Medulla oblongata (tissue), 1 donor: Measurements from ENCODE around the gene DNAH14.
"Not testable (repeated sequence)": the region's sequence is repeated elsewhere in the genome, so short reads cannot be mapped to it uniquely, and the experiment has no call there.

Experiments
- DNase-seq: peaks from one replicate; pipeline ENCODE4 v3.0.0-alpha.2; 2015; ENCODE audit errors: extremely low spot score

The DNAH14 gene

DNA sequence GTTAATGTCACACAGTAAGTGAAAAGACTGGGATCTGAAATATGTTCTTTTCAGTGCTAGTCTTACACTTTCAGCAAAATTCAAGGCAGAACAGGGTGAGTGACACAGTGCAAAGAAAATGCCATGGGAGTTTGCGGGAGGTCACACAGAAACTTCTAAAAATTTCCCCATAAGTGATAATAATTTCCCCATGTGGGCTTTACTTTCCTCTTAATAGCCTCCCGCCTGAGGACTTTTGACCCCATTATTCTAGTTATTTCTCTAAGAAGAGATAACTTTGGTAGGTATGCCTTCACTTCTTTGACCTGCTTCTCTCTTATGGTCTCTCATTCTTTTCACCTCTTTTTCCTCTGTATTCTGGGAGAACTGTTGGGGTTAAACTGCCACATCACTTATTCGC lies 8.1 kb upstream of the DNAH14 start:
- DNase-seq: no peak

DNA sequence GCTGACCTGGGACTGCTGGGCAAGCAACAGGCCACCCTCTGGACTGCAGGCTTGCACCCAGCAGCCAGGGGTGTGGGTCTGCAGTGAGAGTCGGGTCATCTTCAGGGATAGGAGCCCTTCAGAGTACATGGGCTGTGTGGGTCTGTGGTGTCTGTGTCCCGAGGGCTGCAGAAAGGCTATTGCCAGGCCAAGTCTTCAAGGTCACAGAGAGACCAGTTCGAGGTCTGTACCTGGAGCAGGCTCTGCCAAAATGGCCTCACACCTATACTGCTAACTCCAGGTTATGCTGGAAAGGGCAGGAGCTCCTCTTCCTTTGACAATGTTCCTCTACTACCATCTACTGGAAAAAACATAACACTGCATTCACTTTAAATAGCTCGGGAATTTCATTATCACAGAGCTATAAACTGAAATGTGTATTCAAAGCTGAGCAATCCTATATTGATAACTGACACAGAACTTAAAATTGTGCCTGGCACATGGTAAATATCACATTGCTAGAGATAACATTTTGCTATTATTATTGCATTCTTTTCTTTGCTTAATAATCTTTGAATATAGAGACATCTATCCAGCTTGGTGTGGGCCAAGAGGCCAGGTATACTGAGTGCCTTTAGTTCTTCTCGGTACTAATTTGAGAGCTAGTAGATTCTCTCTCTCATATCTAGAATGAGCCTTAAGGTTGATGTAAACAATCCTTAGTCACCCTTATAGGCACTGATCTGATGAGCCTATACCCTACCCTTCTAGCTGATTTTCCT lies 6.9 kb upstream of the DNAH14 start:
- peak; percentile 37 for DNase-seq

DNA sequence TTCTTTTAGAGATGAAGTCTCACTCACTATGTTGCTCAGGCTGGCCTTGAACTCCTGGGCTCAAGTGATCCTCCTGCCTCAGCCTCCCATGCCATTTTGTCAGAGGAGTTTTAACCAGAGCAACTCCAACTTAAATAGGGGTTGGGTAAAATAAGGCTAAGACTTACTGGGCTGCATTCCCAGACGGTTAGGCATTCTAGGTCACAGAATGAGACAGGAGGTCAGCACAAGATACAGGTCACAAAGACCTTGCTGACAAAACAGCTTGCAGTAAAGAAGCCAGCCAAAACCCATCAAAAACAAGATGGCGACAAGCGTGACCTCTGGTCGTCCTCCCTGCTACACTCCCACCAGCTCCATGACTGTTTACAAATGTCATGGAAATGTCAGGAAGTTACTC lies 5.7 kb upstream of the DNAH14 start:
- no peak for DNase-seq

DNA sequence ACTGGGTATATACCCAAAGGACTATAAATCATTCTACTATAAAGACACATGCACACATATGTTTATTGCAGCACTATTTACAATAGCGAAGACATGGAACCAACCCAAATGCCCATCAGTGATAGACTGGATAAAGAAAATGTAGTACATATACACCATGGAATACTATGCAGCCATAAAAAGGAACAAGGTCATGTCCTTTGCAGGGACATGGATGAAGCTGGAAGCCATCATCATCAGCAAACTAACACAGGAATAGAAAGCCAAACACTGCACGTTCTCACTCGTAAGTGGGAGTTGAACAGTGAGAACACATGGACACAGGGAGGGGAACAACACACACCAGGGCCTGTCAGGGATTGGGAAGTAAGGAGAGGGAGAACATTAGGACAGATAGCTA lies 1.8 kb upstream of the DNAH14 start:
- DNase-seq: not testable (repeated sequence)

DNA sequence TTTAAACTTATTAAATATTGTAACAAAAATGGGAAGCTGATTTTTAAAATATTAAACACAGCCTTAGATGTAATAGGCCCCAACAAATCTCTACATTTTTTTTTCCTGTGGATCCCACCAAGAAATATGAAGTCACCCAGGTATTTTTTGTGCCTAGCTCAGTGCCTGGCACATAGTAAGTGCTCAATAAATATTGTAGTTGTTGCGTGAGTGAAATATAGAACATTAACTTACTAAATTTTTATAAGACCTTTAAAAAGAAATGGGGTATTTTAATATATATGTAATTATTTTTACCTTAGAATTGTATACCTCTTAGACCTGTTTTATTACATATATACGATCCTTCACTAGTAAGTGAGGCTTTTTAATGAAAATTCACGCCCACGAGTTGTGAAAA lies 569 bp upstream of the DNAH14 start:
- no peak for DNase-seq

DNA sequence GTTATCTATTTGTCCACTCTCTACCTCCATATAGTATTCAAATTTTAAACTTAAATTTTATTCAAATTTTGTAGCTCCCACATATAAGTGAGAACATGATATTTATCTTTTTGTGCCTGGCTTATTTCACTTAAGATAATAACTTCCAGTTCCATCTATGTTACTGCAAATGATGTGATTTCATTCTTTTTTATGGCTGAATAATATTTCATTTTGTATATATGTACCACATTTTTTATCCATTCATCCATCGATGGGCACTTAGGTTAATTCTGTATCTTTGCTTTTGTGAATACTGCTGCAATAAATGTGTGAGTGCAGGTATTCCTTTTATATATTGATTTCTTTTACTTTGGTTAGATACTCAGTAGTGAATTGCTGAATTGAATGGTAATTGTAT lies 2.1 kb downstream of the DNAH14 start:
- no peak for DNase-seq

DNA sequence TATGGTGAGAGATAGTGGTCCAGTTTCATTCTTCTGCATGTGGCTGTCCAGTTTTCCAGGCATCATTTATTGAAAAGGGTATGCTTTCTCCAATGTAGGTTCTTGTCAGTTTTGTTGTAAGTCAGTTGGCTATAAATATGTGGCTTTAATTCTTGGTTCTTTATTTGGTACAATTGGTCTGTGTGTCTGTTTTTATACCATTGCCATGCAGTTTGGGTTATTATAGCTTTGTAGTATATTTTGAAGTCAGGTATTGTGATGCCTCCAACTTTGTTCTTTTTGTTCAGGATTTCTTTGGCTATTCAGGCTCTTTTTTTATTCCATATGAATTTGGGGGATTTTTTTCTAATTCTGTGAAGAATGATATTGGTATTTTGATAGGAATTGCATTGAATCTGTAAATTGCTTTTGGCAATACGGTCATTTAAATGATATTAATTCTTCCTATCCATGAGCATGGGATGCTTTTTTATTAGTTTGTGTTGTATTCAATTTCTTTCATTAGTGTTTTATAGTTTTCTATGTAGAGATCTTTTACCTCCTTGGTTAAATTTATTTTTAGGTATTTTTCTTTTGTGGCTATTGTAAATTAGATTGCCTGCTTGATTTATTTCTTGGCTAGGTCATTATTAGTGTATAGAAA lies 3.3 kb downstream of the DNAH14 start:
- DNase-seq: no peak

DNA sequence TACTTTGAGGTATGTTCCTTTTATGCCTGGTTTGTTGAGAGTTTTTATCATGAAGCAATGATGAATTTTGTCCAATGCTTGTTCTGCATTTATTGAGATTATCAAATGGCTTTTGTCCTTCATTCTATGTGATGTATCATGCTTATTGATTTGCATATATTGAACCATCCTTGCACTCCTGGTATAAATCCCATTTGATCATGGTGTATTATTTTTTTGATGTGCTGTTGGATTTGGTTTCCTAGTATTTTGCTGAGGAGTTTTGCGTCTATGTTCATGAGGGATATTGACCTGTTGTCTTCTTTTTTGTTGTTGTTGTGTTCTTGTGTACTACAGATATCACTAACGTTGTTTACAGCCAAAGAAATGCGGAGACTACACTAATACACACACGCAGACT lies 4.1 kb downstream of the DNAH14 start:
- no peak for DNase-seq

DNA sequence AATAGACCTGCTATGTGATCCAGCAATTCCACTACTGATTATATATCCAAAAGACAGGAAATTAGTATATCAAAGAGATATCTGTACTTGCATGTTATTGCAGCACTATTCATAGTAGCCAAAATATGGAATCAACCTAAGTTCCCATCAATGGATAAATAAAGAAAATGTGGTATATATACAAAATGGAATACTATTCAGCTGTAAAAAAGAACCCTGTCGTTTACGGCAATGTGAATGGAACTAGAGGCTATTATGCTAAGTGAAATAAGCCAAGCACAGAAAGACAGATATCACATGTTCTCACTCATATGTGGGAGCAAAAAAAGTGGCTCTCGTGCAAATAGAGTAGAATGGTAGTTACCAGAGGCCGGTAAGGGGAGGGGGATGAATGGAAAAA lies 9.2 kb downstream of the DNAH14 start:
- DNase-seq: no peak

DNA sequence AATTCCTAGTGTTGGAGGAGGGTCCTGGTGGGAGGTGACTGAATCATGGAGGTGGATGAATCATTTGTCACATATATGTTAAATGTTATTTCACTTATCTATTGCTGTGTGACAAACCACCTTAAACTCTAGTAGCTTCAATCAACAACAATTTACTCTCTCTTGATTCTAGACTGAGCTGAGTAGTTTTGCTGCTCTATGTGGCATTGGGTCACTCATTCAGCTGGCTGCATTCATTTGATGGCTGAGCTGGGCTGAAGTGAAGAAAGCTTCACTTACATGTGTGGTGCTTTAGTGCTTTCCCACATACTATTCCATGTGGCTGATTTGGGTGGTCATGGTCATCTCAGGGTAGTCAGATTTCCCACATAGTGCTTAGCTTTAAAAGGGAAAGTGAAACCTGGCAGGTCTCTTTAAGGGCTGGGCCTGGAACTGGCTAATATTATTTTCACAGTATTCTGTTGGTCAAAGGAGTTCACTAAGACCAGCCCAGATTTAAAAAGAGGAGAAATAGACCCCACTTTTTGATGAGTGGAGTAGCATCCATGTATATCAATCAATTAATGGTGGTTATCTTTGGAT lies 10.5 kb downstream of the DNAH14 start:
- no peak for DNase-seq

DNA sequence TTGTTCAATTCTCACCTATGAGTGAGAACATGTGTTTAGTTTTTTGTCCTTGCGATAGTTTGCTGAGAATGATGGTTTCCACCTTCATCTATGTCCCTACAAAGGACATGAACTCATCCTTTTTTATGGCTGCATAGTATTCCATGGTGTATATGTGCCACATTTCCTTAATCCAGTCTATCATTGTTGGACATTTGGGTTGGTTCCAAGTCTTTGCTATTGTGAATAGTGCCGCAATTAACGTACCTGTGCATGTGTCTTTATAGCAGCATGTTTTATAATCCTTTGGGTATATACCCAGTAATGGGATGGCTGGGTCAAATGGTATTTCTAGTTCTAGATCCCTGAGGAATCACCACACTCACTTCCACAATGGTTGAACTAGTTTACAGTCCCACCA lies 11.3 kb downstream of the DNAH14 start:
- DNase-seq: not testable (repeated sequence)

DNA sequence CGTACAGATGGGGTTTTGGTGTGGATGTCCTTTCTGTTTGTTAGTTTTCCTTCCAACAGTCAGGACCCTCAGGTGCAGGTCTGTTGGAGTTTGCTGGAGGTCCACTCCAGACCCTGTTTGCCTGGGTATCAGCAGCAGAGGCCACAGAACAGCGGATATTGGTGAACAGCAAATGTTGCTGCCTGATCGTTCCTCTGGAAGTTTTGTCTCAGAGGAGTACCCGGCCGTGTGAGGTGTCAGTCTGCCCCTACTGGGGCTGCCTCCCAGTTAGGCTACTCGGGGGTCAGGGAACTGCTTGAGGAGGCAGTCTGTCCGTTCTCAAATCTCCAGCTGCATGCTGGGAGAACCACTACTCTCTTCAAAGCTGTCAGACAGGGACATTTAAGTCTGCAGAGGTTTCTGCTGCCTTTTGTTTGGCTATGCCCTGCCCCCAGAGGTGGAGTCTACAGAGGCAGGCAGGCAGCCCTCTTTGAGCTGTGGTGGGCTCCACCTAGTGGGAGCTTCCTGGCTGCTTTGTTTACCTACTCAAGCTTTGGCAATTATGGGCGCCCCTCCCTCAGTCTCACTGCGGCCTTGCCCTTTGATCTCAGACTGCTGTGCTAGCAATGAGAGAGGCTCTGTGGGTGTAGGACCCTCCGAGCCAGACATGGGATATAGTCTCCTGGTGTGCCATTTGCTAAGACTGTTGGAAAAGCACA lies 16.3 kb downstream of the DNAH14 start:
- not testable (repeated sequence) for DNase-seq

DNA sequence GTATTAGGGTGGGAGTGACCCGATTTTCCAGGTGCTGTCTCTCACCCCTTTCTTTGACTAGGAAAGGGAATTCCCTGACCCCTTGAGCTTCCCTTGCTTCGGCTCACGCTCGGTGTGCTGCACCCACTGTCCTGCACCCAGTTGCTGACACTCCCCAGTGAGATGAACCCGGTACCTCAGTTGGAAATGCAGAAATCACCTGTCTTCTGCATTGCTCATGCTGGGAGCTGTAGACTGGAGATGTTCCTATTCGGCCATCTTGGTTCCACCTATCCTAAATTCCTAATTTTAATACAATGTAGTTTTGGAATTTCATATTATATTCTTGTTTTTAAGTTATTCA lies 16.8 kb downstream of the DNAH14 start:
- not testable (repeated sequence) for DNase-seq

DNA sequence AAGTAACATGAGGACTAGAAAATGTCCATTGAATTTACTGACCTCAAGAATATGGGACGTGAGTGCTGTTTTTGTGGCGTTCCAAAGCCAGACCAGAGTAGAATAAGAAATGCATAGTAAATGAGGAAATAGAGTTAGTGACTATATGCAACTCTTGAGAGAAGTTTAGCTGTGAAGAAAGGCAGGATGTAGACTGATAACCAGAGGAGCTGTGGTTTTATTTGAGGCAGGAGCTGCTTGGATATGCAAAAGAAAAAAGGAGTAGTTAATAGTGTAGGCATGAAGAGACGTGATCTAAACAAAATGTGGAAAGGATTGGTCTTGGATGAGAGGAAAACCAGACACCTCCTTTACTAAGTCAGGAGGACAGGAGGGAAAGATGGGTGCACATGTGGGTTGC lies 28.2 kb downstream of the DNAH14 start:
- no peak for DNase-seq

DNA sequence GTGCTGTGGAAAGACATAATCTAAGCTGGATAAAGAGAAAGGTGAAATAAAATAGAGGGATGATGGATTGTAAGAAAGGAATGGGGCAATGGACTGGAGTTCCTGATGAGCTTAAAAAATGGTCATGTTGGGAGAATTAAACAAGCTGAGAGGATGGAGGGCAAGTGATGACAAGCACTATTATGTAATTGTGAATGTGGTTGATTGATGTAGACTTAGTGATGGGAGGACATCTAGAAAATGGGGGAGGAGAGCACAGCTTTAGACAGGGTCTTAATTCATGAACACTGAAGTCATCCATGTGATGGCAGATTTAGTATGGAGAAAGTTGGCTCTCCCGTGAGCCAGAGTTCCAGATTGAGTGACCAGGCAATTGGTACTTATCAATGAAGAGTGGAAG lies 29.0 kb downstream of the DNAH14 start:
- DNase-seq: no peak

DNA sequence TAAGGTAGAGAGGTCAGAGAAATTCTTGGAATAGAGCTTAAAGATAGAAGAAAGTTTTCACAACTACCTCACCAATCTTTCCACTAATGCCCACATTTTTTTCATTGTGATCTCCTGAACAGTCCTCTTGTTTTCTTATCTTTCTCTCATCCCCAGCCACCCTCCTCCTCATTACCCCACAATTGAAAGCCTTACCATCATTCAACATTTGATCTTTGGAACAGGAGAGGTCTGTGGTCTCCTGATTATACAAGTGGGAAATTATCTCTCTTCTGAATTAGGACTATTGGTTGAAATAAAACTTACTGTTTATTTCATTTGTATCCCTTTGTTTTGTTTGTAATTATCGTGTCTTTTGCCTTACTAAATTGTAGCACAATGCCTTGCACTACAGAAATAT lies 29.6 kb downstream of the DNAH14 start:
- DNase-seq: no peak

DNA sequence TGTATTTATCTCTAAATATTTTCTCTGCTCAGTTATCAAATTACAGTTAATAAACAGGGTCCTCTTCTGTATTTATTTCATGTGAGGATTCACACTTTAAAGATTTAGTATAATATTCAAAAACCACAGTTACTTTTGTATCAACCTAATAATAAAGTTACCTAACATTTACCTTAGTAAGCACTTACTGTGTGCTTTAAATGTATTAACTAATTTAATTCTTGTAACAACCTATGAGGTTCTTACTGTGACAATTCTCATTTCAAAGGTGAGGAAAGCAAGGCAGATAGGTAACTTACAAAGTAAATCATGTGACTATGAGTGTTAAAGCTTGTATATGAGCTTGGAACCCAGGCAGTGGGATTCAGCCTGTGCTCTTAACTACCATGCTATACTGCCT lies 30.2 kb downstream of the DNAH14 start:
- DNase-seq: no peak

DNA sequence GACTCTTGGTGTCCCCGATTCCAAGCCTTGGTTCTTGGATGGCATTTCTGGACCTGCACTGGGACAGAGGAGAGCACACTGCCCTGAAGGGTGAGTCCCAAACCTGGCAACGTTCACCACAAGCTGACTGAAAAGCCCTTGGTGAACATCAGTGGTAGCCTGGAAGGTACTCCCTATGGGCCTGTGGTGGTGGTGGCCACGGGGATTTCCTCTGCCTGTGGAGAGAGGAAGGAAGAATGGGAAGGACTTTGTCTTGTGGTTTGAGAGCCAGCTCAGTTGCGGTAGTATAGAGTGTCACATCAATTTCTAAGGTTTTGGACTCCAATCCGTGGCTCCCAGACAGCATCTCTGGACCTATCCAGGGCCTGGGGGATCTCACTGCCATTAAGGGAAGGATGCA lies 50.7 kb downstream of the DNAH14 start:
- DNase-seq: no peak

DNA sequence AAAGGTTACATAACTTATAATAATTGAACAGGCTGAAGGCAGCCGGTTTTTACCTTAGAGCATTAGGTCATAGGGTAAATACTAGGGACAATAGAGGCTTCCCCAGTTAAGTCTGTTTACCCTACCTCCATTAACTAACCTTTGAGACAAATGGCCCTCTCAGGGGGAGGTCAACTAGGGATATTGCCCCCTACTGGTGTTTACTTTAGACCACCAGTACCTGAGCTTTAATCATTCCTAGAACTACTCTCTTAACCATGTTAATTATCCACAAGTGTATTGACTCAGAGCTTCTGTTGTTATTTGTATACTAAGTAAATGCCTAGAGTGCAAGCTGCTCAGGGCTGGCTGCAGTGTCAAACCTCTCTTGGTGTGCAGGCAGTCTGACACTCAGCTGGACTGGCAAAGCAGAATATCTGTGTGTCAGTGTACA lies 52.5 kb downstream of the DNAH14 start:
- not testable (repeated sequence) for DNase-seq

DNA sequence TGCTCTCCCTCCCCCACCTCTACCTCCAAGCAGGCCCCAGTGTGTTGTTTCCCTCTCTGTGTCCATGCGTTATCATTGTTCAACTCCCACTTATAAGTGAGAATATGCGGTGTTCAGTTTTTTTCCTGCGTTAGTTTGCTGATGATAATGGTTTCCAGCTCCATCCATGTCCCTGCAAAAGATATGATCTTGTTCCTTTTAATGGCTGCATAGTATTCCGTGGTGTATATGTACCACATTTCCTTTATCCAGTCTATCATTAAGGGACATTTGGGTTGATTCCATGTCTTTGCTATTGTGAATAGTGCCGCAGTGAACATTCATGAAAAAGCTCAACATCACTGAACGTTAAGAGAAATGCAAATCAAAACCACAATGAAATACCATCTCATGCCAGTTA lies 58.6 kb downstream of the DNAH14 start:
- DNase-seq: no peak

DNA sequence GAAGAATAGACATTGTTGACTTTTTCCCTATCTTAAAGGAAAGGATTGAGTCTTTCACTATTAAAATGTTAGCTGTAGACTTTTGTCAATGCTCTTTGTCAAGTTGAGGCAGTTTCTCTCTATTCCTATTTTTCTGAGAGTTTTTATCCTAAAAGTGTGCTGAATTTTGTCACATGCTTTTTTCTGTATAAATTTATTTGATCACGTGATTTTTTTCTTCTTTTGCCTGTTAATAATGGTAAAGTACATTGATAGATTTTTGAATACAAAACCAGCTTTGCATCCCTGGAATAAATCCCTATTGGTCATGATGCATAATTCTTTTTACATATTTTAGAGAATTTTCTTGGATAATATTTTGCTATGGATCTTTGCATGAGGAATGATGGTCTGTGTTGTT lies 60.1 kb downstream of the DNAH14 start:
- DNase-seq: no peak

DNA sequence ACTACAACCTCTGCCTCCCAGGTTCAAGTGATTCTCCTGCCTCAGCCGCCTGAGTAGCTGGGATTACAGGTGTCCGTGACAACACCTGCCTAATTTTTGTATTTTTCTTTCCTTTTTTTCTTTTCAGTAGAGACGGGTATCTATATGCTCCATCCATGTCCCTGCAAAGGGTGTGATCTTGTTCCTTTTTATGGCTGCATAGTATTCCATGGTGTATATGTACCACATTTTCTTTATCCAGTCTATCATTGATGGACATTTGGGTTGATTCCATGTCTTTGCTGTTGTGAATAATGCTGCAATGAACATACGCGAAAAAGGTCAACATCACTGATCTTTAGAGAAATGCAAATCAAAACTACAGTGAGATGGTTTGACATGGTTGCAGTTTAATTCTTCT lies 62.1 kb downstream of the DNAH14 start:
- not testable (repeated sequence) for DNase-seq

DNA sequence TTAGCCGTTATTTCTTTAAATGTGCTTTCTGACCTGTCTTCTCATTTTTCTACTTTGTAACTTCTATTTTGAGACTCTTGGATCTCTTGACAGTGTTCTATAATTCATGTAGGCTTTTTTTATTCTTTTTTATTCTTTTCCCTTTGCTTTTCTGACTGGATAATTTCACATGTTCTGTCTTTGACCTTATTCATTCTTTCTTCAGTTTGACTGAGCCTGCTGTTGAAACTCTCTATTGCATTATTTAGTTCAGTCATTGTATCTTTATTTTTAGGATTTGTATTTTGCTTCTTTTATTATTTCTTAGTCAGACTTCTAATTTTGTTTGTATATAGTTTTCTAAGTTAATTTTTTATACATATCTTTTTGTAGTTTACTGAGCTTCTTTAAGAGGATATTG lies 66.1 kb downstream of the DNAH14 start:
- no peak for DNase-seq
